K562 treated with DMSO at 1 percent for 4 hours (cell line): ENCODE results near the gene ALKBH8. TPM values are rescaled to one million over a fixed set of nuclear protein-coding genes. Genes with fewer than 3 reads are reported as not detected.

Source experiments
- total RNA-seq: library from RNA; unstranded; fragments of 300-600 nt; gene quantifications from 2 replicates; pipeline ENCODE4 v1.2.3, GENCODE V29; 2022; ENCODE audit not compliant: insufficient read depth

ALKBH8 gene, protein sequence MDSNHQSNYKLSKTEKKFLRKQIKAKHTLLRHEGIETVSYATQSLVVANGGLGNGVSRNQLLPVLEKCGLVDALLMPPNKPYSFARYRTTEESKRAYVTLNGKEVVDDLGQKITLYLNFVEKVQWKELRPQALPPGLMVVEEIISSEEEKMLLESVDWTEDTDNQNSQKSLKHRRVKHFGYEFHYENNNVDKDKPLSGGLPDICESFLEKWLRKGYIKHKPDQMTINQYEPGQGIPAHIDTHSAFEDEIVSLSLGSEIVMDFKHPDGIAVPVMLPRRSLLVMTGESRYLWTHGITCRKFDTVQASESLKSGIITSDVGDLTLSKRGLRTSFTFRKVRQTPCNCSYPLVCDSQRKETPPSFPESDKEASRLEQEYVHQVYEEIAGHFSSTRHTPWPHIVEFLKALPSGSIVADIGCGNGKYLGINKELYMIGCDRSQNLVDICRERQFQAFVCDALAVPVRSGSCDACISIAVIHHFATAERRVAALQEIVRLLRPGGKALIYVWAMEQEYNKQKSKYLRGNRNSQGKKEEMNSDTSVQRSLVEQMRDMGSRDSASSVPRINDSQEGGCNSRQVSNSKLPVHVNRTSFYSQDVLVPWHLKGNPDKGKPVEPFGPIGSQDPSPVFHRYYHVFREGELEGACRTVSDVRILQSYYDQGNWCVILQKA
- 4.1 and 5.5 TPM in 2 replicates for total RNA-seq

DNA sequence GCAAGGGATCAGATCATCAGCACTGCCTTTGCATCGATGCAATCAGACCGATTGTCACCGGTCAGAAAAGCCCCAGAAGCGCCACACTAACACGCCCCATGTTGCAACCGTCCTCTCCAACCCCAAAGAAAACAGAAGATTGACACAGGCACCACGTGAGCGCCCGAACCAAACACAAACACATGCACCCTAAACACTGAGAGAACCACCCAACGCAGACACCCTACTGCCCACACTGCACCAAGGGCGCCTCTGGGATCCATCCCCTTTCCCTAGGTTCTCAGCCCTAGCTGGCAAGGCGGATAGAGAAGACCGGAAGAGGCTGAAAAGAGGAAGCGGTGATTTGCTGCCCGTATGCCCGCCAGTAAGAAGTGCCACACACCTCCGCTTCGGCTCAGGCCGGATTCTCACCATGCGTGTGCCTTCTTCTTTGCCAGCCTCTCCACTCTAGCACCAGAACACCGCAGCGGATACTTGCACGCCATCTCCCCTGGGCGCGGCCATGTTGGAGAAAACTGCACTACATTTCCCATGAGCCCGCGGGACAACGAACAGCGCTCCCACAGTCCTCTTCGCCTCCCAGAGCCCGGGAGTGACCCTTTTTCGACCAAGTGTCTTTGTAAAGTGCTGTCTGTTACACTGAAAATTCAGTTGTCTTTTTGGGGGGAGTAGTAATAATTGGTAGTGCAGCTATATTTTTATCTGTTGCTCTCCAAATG is at the start of gene ALKBH8:
Gene ALKBH8 (minus strand): TSS at position 517 of the 719 bp plus-strand sequence. CDS start 4,842 bp downstream, outside the sequence.

DNA sequence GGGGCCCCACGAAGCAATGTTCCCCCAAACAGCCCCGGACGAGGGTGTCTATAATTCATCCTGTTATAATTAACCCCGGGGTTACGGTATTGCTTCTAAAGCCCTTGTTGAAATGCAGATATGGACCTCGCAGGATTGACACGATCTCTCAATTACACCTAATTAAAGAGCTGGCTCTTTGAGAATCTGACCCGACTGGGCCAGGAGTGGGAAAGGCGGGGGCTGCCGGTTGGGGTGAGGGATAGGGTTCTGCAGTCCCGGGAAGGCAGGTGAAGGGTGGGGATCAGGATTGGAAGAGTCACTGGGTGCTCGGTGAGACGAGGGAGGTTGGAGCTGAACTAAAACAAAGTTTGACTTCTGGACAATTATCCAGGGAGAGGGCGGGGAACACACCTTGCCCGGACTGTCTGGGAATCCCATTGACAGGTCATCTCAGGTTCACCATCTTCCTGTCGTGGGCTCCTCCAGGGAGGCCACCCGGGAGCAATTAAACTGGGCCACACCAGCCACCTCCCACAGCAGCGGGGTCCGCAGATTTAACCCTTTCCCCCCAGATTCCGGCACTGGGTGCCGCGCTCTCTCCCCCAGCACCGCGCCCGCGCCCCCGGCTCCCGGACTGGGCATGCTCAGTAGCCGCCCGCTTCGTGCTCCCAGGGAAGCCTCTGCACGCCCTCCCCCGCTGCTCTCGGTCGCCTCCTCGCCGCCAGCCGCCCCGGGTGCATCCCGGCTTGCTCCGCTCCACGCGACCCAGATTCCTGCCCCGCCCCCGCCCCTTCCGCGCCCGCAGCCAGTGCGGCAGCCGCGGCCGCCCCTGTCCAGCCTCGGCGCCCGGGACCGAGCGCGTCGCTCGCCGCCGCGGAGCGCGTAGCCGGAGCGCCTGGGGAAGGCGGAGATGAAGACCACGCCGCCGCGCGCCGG is 25.2 kb upstream of the ALKBH8 start, which contains the start of gene ELMOD1:
Gene ELMOD1 (plus strand): TSS at position 688 of the 918 bp plus-strand sequence. CDS start 27,043 bp downstream, outside the sequence.

DNA sequence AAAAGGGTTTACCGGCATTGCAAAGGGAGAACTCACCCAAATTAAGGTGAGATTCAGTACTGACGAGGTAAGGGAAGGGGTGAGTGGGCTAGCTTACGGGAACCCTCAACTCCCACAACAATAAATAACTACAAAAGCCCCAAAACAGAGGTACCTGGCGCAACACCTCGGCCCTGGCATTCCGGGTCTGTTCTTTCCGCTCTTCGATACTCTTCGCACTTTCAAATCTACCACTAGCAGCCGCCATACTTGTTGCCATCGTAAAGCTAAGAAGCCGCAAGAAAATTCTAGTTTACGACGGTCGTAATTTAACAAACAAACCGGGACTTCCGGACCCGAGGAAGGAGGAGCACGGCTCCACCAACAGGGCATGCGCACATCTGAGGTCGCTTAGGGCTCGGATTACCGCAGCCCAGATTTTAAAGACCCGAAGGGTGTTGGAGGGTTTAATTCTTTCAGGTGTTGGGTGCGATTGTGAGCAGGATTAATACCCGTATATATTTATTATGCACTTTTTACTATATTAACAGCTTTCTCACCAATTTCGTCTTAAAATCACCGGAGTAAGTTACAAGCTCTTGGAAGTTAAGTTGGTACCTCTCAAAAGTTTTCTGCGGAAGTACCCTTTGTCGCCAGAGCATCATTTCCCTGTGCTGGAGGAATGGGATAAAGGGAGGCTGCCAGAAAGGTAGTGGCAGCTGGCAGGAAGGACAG is 107.8 kb downstream of the ALKBH8 start, which contains the start of gene CWF19L2:
Gene CWF19L2 (minus strand): TSS at position 268 of the 714 bp plus-strand sequence. CDS start 9 bp downstream, at position 259.

Other genes starting within 250 kb of the ALKBH8 start
- gene CWF19L2, start 107.9 kb downstream of the ALKBH8 start, total RNA-seq, result 5.6 and 6.0 TPM in 2 replicates
- not detected in 2 replicates for gene ELMOD1, start 25.4 kb upstream of the ALKBH8 start, total RNA-seq
- not detected in 2 replicates for gene SLN, start 146.3 kb upstream of the ALKBH8 start, total RNA-seq